ENCODE measurements around the gene CAMK2G. TPM values are rescaled to one million over a fixed set of nuclear protein-coding genes. Genes with fewer than 3 reads are reported as not detected.

CAMK2G gene
- total RNA-seq, 1 donor from 2014 or later = 20.8 TPM

DNA sequence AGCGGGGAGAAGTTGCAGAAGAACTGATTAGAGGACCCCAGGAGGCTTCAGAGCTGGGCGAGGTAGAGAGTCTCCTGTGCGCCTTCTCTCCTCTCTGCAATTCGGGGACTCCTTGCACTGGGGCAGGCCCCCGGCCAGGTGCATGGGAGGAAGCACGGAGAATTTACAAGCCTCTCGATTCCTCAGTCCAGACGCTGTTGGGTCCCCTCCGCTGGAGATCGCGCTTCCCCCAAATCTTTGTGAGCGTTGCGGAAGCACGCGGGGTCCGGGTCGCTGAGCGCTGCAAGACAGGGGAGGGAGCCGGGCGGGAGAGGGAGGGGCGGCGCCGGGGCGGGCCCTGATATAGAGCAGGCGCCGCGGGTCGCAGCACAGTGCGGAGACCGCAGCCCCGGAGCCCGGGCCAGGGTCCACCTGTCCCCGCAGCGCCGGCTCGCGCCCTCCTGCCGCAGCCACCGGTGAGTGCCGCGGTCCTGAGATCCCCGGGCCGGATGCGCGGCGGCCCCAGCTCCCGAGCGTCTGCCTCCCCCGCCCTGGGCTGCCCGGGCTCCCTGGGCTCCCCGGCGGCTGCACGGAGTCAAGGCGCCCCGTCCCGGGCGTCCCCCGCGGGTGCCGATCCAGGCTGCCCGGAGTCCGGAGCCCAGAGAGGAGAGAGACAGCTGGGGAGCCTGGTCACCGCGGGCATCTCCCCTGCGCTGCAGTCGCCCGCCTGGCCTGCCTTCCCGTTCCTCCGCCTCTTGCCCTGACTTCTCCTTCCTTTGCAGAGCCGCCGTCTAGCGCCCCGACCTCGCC is 36.6 kb upstream of the CAMK2G start, which contains the start of gene PLAU:
TSS of gene PLAU (plus strand) at position 369 of the 789 bp plus-strand sequence. CDS start 424 bp downstream, outside the sequence.
- Mint-ChIP-seq H3K4me3 (ENCODE audit: low read depth) (peak within 1 kb of the TSS; percentile 83), H3K9me3 (ENCODE audit: low read depth) (no peaks in the 10 kb centered on the region), H3K27ac (no peak within 1 kb of the TSS), H3K36me3 (ENCODE audit: insufficient read depth) (no peaks in the 10 kb centered on the region), H3K4me1 (ENCODE audit: low read depth) (peaks cover 12% of the 10 kb centered on the region), H3K27me3 (peaks cover 82% of the 10 kb centered on the region)
- peak; percentile 41 for DNase-seq (ENCODE audit: low spot score, unreplicated experiment)
- TF ChIP-seq CTCF (IDR thresholded peaks at IDR 0.05; ENCODE audit: unreplicated experiment) = no peak

- DNase-seq (ENCODE audit: low spot score, unreplicated experiment) = no peak
- Mint-ChIP-seq H3K27me3 (peaks cover 81% of the 10 kb centered on the region), H3K4me1 (ENCODE audit: low read depth) (peaks cover 12% of the 10 kb centered on the region), H3K4me3 (ENCODE audit: low read depth) (peak overlapping the region; percentile 76), H3K27ac (no peak overlapping the region), H3K9me3 (ENCODE audit: low read depth) (no peaks in the 10 kb centered on the region), H3K36me3 (ENCODE audit: insufficient read depth) (no peaks in the 10 kb centered on the region)
- TF ChIP-seq CTCF (IDR thresholded peaks at IDR 0.05; ENCODE audit: unreplicated experiment) = no peak
Measured at GRCh38 chr10:73910401-73910763, 36.0 kb upstream of the CAMK2G start.

GRCh38 chr10:73909540-73910115 is 35.3 kb upstream of the CAMK2G start:
- H3K27me3 Mint-ChIP-seq = peaks cover 76% of the 10 kb centered on the region

DNA sequence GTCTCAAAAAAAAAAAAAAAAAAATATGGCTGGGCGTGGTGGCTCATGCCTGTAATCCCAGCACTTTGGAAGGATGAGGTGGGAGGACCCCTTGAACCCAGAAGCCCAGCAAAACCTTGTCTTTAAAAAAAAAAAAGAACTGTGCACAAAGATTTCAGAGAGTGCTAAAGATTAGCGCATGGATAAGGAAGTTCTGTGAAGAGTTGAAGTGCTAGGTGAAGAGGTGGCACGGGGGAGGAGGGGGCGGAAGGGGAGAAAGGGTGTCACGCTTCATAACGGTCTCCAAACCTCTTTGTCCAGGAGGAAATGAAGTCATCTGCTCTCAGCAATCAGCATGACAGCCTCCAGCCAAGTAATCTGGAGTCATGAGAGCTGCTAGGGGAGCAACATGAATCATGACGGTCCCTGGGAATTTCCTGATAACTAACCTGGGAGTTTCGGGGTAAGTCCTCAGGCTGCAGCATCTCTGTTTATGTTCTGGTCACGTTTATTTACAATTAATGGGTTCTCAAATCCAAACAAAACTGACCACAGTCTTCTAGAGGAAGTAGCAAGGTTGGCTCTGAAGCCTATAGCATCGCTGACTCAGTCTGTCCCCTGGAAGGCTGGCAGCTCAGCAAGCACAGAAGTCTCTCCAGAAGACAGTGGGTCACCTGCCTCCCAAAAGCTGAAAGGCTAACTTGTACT is 34.6 kb upstream of the CAMK2G start:
- Mint-ChIP-seq H3K27me3 (peaks cover 70% of the 10 kb centered on the region), H3K9me3 (ENCODE audit: low read depth) (no peaks in the 10 kb centered on the region), H3K36me3 (ENCODE audit: insufficient read depth) (no peaks in the 10 kb centered on the region), H3K4me3 (ENCODE audit: low read depth) (no peak overlapping the region), H3K27ac (no peak overlapping the region), H3K4me1 (ENCODE audit: low read depth) (peaks cover 12% of the 10 kb centered on the region)
- no peak for DNase-seq (ENCODE audit: low spot score, unreplicated experiment)
- no peak for TF ChIP-seq CTCF (IDR thresholded peaks at IDR 0.05; ENCODE audit: unreplicated experiment)

More at GRCh38 chr10:73909540-73910115, 35.3 kb upstream of the CAMK2G start:
- Mint-ChIP-seq H3K9me3 (ENCODE audit: low read depth) (no peaks in the 10 kb centered on the region), H3K4me3 (ENCODE audit: low read depth) (peak overlapping the region; percentile 76), H3K27ac (no peak overlapping the region), H3K4me1 (ENCODE audit: low read depth) (peaks cover 12% of the 10 kb centered on the region), H3K36me3 (ENCODE audit: insufficient read depth) (no peaks in the 10 kb centered on the region)
- TF ChIP-seq CTCF (IDR thresholded peaks at IDR 0.05; ENCODE audit: unreplicated experiment) = no peak
- DNase-seq (ENCODE audit: low spot score, unreplicated experiment) = no peak

DNA sequence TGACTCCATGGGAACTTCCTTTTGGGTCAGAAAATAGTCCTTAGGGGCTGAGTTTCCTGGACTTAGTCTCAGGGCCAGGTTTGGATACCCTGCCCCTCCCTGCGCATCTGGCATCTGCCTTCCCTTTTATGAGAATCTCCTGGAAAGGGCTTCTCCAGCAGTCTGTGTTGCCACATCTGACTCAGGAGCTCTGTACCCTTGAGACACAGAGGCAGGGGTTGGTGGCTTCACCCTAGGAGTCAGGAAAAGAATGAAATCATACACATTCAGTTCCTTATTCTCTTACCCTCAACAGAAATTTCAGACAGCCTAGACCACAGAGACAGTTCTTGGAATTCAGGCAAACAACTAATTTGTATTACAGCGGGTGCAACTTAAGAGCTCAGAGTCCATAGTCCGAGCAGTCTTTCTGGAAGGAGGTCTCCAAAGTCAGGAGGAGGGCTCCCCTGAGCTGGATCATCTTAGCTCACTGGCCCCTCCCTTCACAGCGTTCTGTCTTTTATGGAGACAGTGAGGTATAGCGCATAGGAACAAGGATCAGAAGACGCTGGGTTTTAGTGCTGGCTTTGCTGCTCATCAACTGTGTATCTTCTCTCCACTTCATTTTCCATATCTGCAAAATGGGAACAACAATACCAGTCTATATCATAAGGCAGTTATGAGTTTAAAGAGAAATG is 33.6 kb upstream of the CAMK2G start:
- TF ChIP-seq CTCF (IDR thresholded peaks at IDR 0.05; ENCODE audit: unreplicated experiment) = no peak
- Mint-ChIP-seq H3K27me3 (peaks cover 60% of the 10 kb centered on the region), H3K9me3 (ENCODE audit: low read depth) (no peaks in the 10 kb centered on the region), H3K4me1 (ENCODE audit: low read depth) (peaks cover 12% of the 10 kb centered on the region), H3K27ac (no peak overlapping the region), H3K36me3 (ENCODE audit: insufficient read depth) (no peaks in the 10 kb centered on the region), H3K4me3 (ENCODE audit: low read depth) (no peak overlapping the region)
- DNase-seq (ENCODE audit: low spot score, unreplicated experiment) = no peak

Measured in progenitor cell of endocrine pancreas (in vitro differentiated cells).